ENCODE data around the gene PIN4.

PIN4 gene

GRCh38 chrX:72176981-72177380 lies 4.6 kb upstream of the PIN4 start:
- Histone ChIP-seq H3K27ac (ENCODE audit: low read depth, low read length) (no peak overlapping the region), H3K36me3 (ENCODE audit: control insufficient read depth in 1 of 2, insufficient read depth in 2 of 2, low read length in 2 of 2) (no peaks in the 10 kb centered on the region), H3K4me1 (ENCODE audit: control insufficient read depth in 1 of 2, insufficient read depth in 2 of 2, low read length in 2 of 2) (no peaks in the 10 kb centered on the region), H3K14ac (ENCODE audit: low read length) (no peak overlapping the region), H3K4me3 (ENCODE audit: low read depth, low read length) (no peak overlapping the region), H4K8ac (ENCODE audit: low read depth, low read length) (no peak overlapping the region), H2BK5ac (ENCODE audit: low read depth, low read length, poor library complexity) (no peak overlapping the region), H4K91ac (ENCODE audit: low read depth, low read length) (no peak overlapping the region), H3K4me2 (ENCODE audit: low read length) (no peak overlapping the region), H2BK12ac (ENCODE audit: low read length) (no peak overlapping the region), H3K23ac (ENCODE audit: low read length) (no peak overlapping the region), H3K9me3 (ENCODE audit: insufficient read depth, low read depth, low read length) (no peaks in the 10 kb centered on the region), H3K79me2 (ENCODE audit: control insufficient read depth, insufficient read depth, low read length, poor library complexity) (peaks cover 2% of the 10 kb centered on the region), H2AFZ (ENCODE audit: insufficient read depth, low read length, poor library complexity) (no peak overlapping the region), H2AK5ac (ENCODE audit: low read length) (no peak overlapping the region), H4K12ac (ENCODE audit: low read depth, low read length) (no peak overlapping the region), H3K79me1 (ENCODE audit: low read length) (peaks cover 3% of the 10 kb centered on the region), H3K9ac (ENCODE audit: low read length) (no peak overlapping the region), H3K4ac (ENCODE audit: low read depth, low read length) (no peak overlapping the region), H3K18ac (ENCODE audit: low read length) (no peak overlapping the region), H2BK120ac (ENCODE audit: insufficient read depth, low read length, poor library complexity) (no peak overlapping the region), H3K27me3 (ENCODE audit: insufficient read depth, low read length) (no peaks in the 10 kb centered on the region)
- WGBS (ENCODE audit: extremely low coverage, insufficient coverage, insufficient read length), result no CpG with 5 or more reads among the region's 2 CpGs
- DNase-seq, result no peak

GRCh38 chrX:72180539-72180938 lies 1.0 kb upstream of the PIN4 start:
- Histone ChIP-seq H3K9me3 (ENCODE audit: insufficient read depth, low read depth, low read length) (no peaks in the 10 kb centered on the region), H2BK12ac (ENCODE audit: low read length) (no peak overlapping the region), H3K79me1 (ENCODE audit: low read length) (peaks cover 3% of the 10 kb centered on the region), H2BK120ac (ENCODE audit: insufficient read depth, low read length, poor library complexity) (no peak overlapping the region), H3K79me2 (ENCODE audit: control insufficient read depth, insufficient read depth, low read length, poor library complexity) (peaks cover 4% of the 10 kb centered on the region), H4K12ac (ENCODE audit: low read depth, low read length) (no peak overlapping the region), H4K8ac (ENCODE audit: low read depth, low read length) (no peak overlapping the region), H3K4me2 (ENCODE audit: low read length) (no peak overlapping the region), H2AFZ (ENCODE audit: insufficient read depth, low read length, poor library complexity) (no peak overlapping the region), H3K27ac (ENCODE audit: low read depth, low read length) (no peak overlapping the region), H3K4me1 (ENCODE audit: control insufficient read depth in 1 of 2, insufficient read depth in 2 of 2, low read length in 2 of 2) (peaks cover 0 to 5% of the 10 kb centered on the region in 2 experiments), H4K91ac (ENCODE audit: low read depth, low read length) (no peak overlapping the region), H3K27me3 (ENCODE audit: insufficient read depth, low read length) (no peaks in the 10 kb centered on the region), H3K23ac (ENCODE audit: low read length) (no peak overlapping the region), H3K4ac (ENCODE audit: low read depth, low read length) (no peak overlapping the region), H3K9ac (ENCODE audit: low read length) (no peak overlapping the region), H3K18ac (ENCODE audit: low read length) (no peak overlapping the region), H3K4me3 (ENCODE audit: low read depth, low read length) (no peak overlapping the region), H3K14ac (ENCODE audit: low read length) (no peak overlapping the region), H2AK5ac (ENCODE audit: low read length) (no peak overlapping the region), H3K36me3 (ENCODE audit: control insufficient read depth in 1 of 2, insufficient read depth in 2 of 2, low read length in 2 of 2) (no peaks in the 10 kb centered on the region), H2BK5ac (ENCODE audit: low read depth, low read length, poor library complexity) (no peak overlapping the region)
- no peak for DNase-seq
- no CpG with 5 or more reads among the region's 1 CpG for WGBS (ENCODE audit: extremely low coverage, insufficient coverage, insufficient read length)

GRCh38 chrX:72182924-72183323 lies 1.4 kb downstream of the PIN4 start:
- peaks cover 3% of the 10 kb centered on the region for H3K79me1 ChIP-seq (ENCODE audit: low read length)
- H2AK5ac ChIP-seq (ENCODE audit: low read length), result no peak overlapping the region
- H3K79me2 ChIP-seq (ENCODE audit: control insufficient read depth, insufficient read depth, low read length, poor library complexity), result peaks cover 4% of the 10 kb centered on the region
- no CpG with 5 or more reads among the region's 2 CpGs for WGBS (ENCODE audit: extremely low coverage, insufficient coverage, insufficient read length)
- no peak overlapping the region for H4K8ac ChIP-seq (ENCODE audit: low read depth, low read length)
- H3K27ac ChIP-seq (ENCODE audit: low read depth, low read length), result no peak overlapping the region
- H2BK12ac ChIP-seq (ENCODE audit: low read length), result no peak overlapping the region
- no peaks in the 10 kb centered on the region for H3K36me3 ChIP-seq (ENCODE audit: control insufficient read depth in 1 of 2, insufficient read depth in 2 of 2, low read length in 2 of 2)
- no peak overlapping the region for H3K23ac ChIP-seq (ENCODE audit: low read length)
- H2AFZ ChIP-seq (ENCODE audit: insufficient read depth, low read length, poor library complexity), result no peak overlapping the region
- H3K27me3 ChIP-seq (ENCODE audit: insufficient read depth, low read length), result no peaks in the 10 kb centered on the region
- H3K9me3 ChIP-seq (ENCODE audit: insufficient read depth, low read depth, low read length), result no peaks in the 10 kb centered on the region
- no peak for DNase-seq
- H4K12ac ChIP-seq (ENCODE audit: low read depth, low read length), result no peak overlapping the region
- no peak overlapping the region for H3K9ac ChIP-seq (ENCODE audit: low read length)
- H2BK5ac ChIP-seq (ENCODE audit: low read depth, low read length, poor library complexity), result no peak overlapping the region
- no peak overlapping the region for H3K4ac ChIP-seq (ENCODE audit: low read depth, low read length)
- no peak overlapping the region for H4K91ac ChIP-seq (ENCODE audit: low read depth, low read length)
- peaks cover 0 to 5% of the 10 kb centered on the region in 2 experiments for H3K4me1 ChIP-seq (ENCODE audit: control insufficient read depth in 1 of 2, insufficient read depth in 2 of 2, low read length in 2 of 2)
- no peak overlapping the region for H3K4me2 ChIP-seq (ENCODE audit: low read length)
- H3K14ac ChIP-seq (ENCODE audit: low read length), result no peak overlapping the region
- no peak overlapping the region for H3K4me3 ChIP-seq (ENCODE audit: low read depth, low read length)
- H2BK120ac ChIP-seq (ENCODE audit: insufficient read depth, low read length, poor library complexity), result no peak overlapping the region
- no peak overlapping the region for H3K18ac ChIP-seq (ENCODE audit: low read length)

GRCh38 chrX:72201836-72202536 lies 20.4 kb downstream of the PIN4 start:
- no peaks in the 10 kb centered on the region for H3K9me3 ChIP-seq (ENCODE audit: insufficient read depth, low read depth, low read length)
- no peak overlapping the region for H3K9ac ChIP-seq (ENCODE audit: low read length)
- H3K14ac ChIP-seq (ENCODE audit: low read length), result no peak overlapping the region
- H3K79me2 ChIP-seq (ENCODE audit: control insufficient read depth, insufficient read depth, low read length, poor library complexity), result no peaks in the 10 kb centered on the region
- no peak overlapping the region for H3K23ac ChIP-seq (ENCODE audit: low read length)
- H3K27ac ChIP-seq (ENCODE audit: low read depth, low read length), result no peak overlapping the region
- H3K4me1 ChIP-seq (ENCODE audit: control insufficient read depth in 1 of 2, insufficient read depth in 2 of 2, low read length in 2 of 2), result peaks cover 0 to 4% of the 10 kb centered on the region in 2 experiments
- WGBS (ENCODE audit: extremely low coverage, insufficient coverage, insufficient read length), result no CpG with 5 or more reads among the region's 7 CpGs
- no peak overlapping the region for H2BK120ac ChIP-seq (ENCODE audit: insufficient read depth, low read length, poor library complexity)
- H3K4me3 ChIP-seq (ENCODE audit: low read depth, low read length), result no peak overlapping the region
- no peak overlapping the region for H4K8ac ChIP-seq (ENCODE audit: low read depth, low read length)
- no peak overlapping the region for H3K4ac ChIP-seq (ENCODE audit: low read depth, low read length)
- H3K4me2 ChIP-seq (ENCODE audit: low read length), result no peak overlapping the region
- no peak overlapping the region for H2BK12ac ChIP-seq (ENCODE audit: low read length)
- H4K91ac ChIP-seq (ENCODE audit: low read depth, low read length), result no peak overlapping the region
- no peak overlapping the region for H4K12ac ChIP-seq (ENCODE audit: low read depth, low read length)
- no peak overlapping the region for H2BK5ac ChIP-seq (ENCODE audit: low read depth, low read length, poor library complexity)
- H3K27me3 ChIP-seq (ENCODE audit: insufficient read depth, low read length), result no peaks in the 10 kb centered on the region
- H3K79me1 ChIP-seq (ENCODE audit: low read length), result no peaks in the 10 kb centered on the region
- peaks cover 8 to 12% of the 10 kb centered on the region in 2 experiments for H3K36me3 ChIP-seq (ENCODE audit: control insufficient read depth in 1 of 2, insufficient read depth in 2 of 2, low read length in 2 of 2)
- no peak overlapping the region for H2AK5ac ChIP-seq (ENCODE audit: low read length)
- no peak overlapping the region for H2AFZ ChIP-seq (ENCODE audit: insufficient read depth, low read length, poor library complexity)
- no peak for DNase-seq
- H3K18ac ChIP-seq (ENCODE audit: low read length), result no peak overlapping the region
